HEK293 (cell line): Measurements from ENCODE around the gene SAXO1.

Source experiments
- CTCF ChIA-PET: fragments of 350-600 bp; formaldehyde crosslinking; extraction: SDS; loops from one replicate; lab custom pipeline; 2021; ENCODE audit warnings: antibody characterized with exemption; lab: Yijun Ruan, JAX
- POLR2A ChIA-PET: fragments of 300-600 bp; formaldehyde crosslinking; extraction: SDS; loops from one replicate; lab custom pipeline; 2020; ENCODE audit warnings: antibody characterized with exemption, inconsistent platforms; lab: Yijun Ruan, JAX
- H3K27ac ChIP-seq: fragments of 200-500 bp; sonication (Bioruptor generic); 2 replicates; pipeline ENCODE4 v1.5.1; 2014; ENCODE audit warnings: low read depth, low read length, control low read depth, inconsistent platforms; ENCODE audit errors: extremely low read depth
- H3K36me3 ChIP-seq, 2 experiments: fragments of 200-500 bp in 1 of 2; sonication (Bioruptor generic) in 1 of 2; 1 replicate in 1 of 2; 2 replicates in 1 of 2; pipeline ENCODE4 v1.5.1; 2014 to 2017; ENCODE audit warnings: inconsistent platforms in 2 of 2, low read length in 2 of 2; ENCODE audit not compliant: control insufficient read depth in 2 of 2, insufficient read depth in 1 of 2
- H3K4me1 ChIP-seq: fragments of 200-500 bp; sonication (Bioruptor generic); 2 replicates; pipeline ENCODE4 v1.5.1; 2014; ENCODE audit warnings: mild to moderate bottlenecking, low read length, inconsistent platforms; ENCODE audit not compliant: control insufficient read depth, insufficient read depth
- H3K4me3 ChIP-seq: 2 replicates; pipeline ENCODE4 v1.5.1; 2011; ENCODE audit warnings: low read depth, mild to moderate bottlenecking, control low read depth, low read length, moderate library complexity
- H3K9me3 ChIP-seq: fragments of 200-500 bp; sonication (Bioruptor generic); 2 replicates; pipeline ENCODE4 v1.5.1; 2014; ENCODE audit warnings: low read depth, low read length, inconsistent platforms; ENCODE audit not compliant: control insufficient read depth, insufficient read depth
- BCL11A ChIP-seq: fragments of 450-650 bp; formaldehyde crosslinking; IDR thresholded peaks from 2 replicates; pipeline ENCODE4 v1.5.1; 2016; ENCODE audit warnings: low read depth, missing biosample characterization, missing genetic modification characterization
- GLI2 ChIP-seq: fragments of 450-650 bp; formaldehyde crosslinking; IDR thresholded peaks from 2 replicates; pipeline ENCODE4; 2017; ENCODE audit warnings: missing biosample characterization, missing genetic modification characterization, low read depth, borderline replicate concordance
- HOXD13 ChIP-seq: sonication (generic); formaldehyde crosslinking; IDR thresholded peaks from 2 replicates; pipeline ENCODE4 v1.8.0; 2022; ENCODE audit warnings: missing genetic modification reagents, borderline replicate concordance
- OVOL3 ChIP-seq: fragments of 450-650 bp; formaldehyde crosslinking; IDR thresholded peaks from 2 replicates; pipeline ENCODE4 v1.5.1; 2016; ENCODE audit warnings: missing biosample characterization, missing genetic modification characterization
- PBX3 ChIP-seq: sonication (generic); formaldehyde crosslinking; IDR thresholded peaks from 2 replicates; pipeline ENCODE4 v1.8.1; 2022; ENCODE audit warnings: mild to moderate bottlenecking, moderate library complexity, missing genetic modification reagents
- REPIN1 ChIP-seq: fragments of 450-650 bp; formaldehyde crosslinking; IDR thresholded peaks from 2 replicates; pipeline ENCODE4 v1.5.1; 2017; ENCODE audit warnings: missing biosample characterization, missing genetic modification characterization, low read depth
- SP3 ChIP-seq: fragments of 450-650 bp; formaldehyde crosslinking; IDR thresholded peaks from 2 replicates; pipeline ENCODE4 v1.5.1; 2016; ENCODE audit warnings: missing biosample characterization, missing genetic modification characterization
- YY1 ChIP-seq: fragments of 450-650 bp; formaldehyde crosslinking; IDR thresholded peaks from 2 replicates; pipeline ENCODE4 v1.5.1; 2018; ENCODE audit warnings: missing biosample characterization, missing genetic modification characterization
- ZFHX2 ChIP-seq: fragments of 450-650 bp; formaldehyde crosslinking; conservative IDR thresholded peaks from 2 replicates; pipeline ENCODE4 v1.5.1; 2016; ENCODE audit warnings: missing biosample characterization, missing genetic modification characterization
- ZNF114 ChIP-seq: fragments of 450-650 bp; formaldehyde crosslinking; IDR thresholded peaks from 2 replicates; pipeline ENCODE4 v1.5.0; 2017; ENCODE audit warnings: missing biosample characterization, missing genetic modification characterization
- ZNF155 ChIP-seq: fragments of 450-650 bp; formaldehyde crosslinking; IDR thresholded peaks from 2 replicates; pipeline ENCODE4 v1.5.1; 2016; ENCODE audit warnings: missing biosample characterization, missing genetic modification characterization
- ZNF16 ChIP-seq: fragments of 450-650 bp; formaldehyde crosslinking; IDR thresholded peaks from 2 replicates; pipeline ENCODE4 v1.5.1; 2016; ENCODE audit warnings: low read depth, missing biosample characterization, missing genetic modification characterization
- ZNF184 ChIP-seq: fragments of 450-650 bp; IDR thresholded peaks from 2 replicates; pipeline ENCODE4 v1.5.1; 2018; ENCODE audit warnings: missing biosample characterization, mild to moderate bottlenecking, missing genetic modification characterization
- ZNF2 ChIP-seq: fragments of 450-650 bp; formaldehyde crosslinking; IDR thresholded peaks from 2 replicates; pipeline ENCODE4 v1.5.1; 2016; ENCODE audit warnings: missing biosample characterization, missing genetic modification characterization
- ZNF202 ChIP-seq: fragments of 450-650 bp; formaldehyde crosslinking; IDR thresholded peaks from 2 replicates; pipeline ENCODE4 v1.5.1; 2016; ENCODE audit warnings: missing biosample characterization, missing genetic modification characterization, borderline replicate concordance
- ZNF214 ChIP-seq: fragments of 450-650 bp; formaldehyde crosslinking; IDR thresholded peaks from 2 replicates; pipeline ENCODE4 v1.5.1; 2017; ENCODE audit warnings: missing biosample characterization, mild to moderate bottlenecking, missing genetic modification characterization, borderline replicate concordance
- ZNF221 ChIP-seq: fragments of 450-650 bp; formaldehyde crosslinking; IDR thresholded peaks from 2 replicates; pipeline ENCODE4 v1.5.1; 2017; ENCODE audit warnings: missing biosample characterization, missing genetic modification characterization, borderline replicate concordance
- ZNF266 ChIP-seq: fragments of 450-650 bp; formaldehyde crosslinking; IDR thresholded peaks from 2 replicates; pipeline ENCODE4 v1.5.1; 2016; ENCODE audit warnings: missing biosample characterization, missing genetic modification characterization, low read depth
- ZNF335 ChIP-seq: fragments of 450-650 bp; formaldehyde crosslinking; conservative IDR thresholded peaks from 2 replicates; pipeline ENCODE4 v1.5.1; 2016; ENCODE audit warnings: missing biosample characterization, missing genetic modification characterization
- ZNF341 ChIP-seq: fragments of 450-650 bp; formaldehyde crosslinking; IDR thresholded peaks from 2 replicates; pipeline ENCODE4; 2016; ENCODE audit warnings: low read depth, missing biosample characterization, missing genetic modification characterization
- ZNF423 ChIP-seq: fragments of 450-650 bp; formaldehyde crosslinking; IDR thresholded peaks from 2 replicates; pipeline ENCODE4 v1.5.1; 2016; ENCODE audit warnings: missing biosample characterization, missing genetic modification characterization
- ZNF488 ChIP-seq: fragments of 450-650 bp; formaldehyde crosslinking; IDR thresholded peaks from 2 replicates; pipeline ENCODE4 v1.5.1; 2016; ENCODE audit warnings: missing biosample characterization, missing genetic modification characterization
- ZNF521 ChIP-seq: fragments of 450-650 bp; formaldehyde crosslinking; IDR thresholded peaks from 2 replicates; pipeline ENCODE4 v1.5.1; 2017; ENCODE audit warnings: missing biosample characterization, mild to moderate bottlenecking, missing genetic modification characterization
- ZNF830 ChIP-seq: fragments of 450-650 bp; IDR thresholded peaks from 2 replicates; pipeline ENCODE4 v1.5.0; 2018; ENCODE audit warnings: missing biosample characterization, missing genetic modification characterization, low read depth, mild to moderate bottlenecking, moderate library complexity
- TF ChIP-seq, protein P1 (sequence below): fragments of 450-650 bp; formaldehyde crosslinking; IDR thresholded peaks from 2 replicates; pipeline ENCODE4 v1.5.1; 2017; ENCODE audit warnings: missing biosample characterization, missing genetic modification characterization
- TF ChIP-seq, protein P2 (sequence below): fragments of 450-650 bp; formaldehyde crosslinking; IDR thresholded peaks from 2 replicates; pipeline ENCODE4 v1.5.1; 2016; ENCODE audit warnings: missing biosample characterization, missing genetic modification characterization
- TF ChIP-seq, protein P3 (sequence below): fragments of 450-650 bp; formaldehyde crosslinking; optimal IDR thresholded peaks from 2 replicates; pipeline ENCODE3; 2016; ENCODE audit warnings: missing biosample characterization, mild to moderate bottlenecking, missing genetic modification characterization
- TF ChIP-seq, protein P4 (sequence below): IDR thresholded peaks from 2 replicates; pipeline ENCODE4 v1.6.1; 2011; ENCODE audit warnings: mild to moderate bottlenecking, low read depth, low read length, borderline replicate concordance
- TF ChIP-seq, protein P5 (sequence below): fragments of 450-650 bp; formaldehyde crosslinking; IDR thresholded peaks from 2 replicates; pipeline ENCODE4 v1.5.1; 2017; ENCODE audit warnings: missing biosample characterization, missing genetic modification characterization

SAXO1 gene

DNA sequence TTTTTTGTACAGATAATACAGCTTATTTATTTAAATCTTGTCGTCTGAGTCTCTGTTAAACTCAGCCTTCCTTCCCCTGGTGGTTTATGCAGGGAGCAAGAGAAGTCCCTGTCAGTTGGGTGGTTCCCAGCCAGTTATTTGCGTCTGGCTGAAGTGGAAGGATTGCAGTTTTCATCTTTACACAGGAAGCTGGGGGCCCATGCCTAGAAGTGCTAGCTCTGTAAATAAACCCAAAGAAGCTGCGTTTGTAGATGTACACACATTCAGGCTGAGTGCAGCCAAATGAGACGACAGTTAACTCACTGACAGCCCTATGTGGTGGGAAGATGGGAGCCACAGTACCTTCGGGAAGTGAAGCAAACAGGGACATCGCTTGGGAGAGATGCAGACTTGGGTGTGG is 122.1 kb downstream of the SAXO1 start:
- Histone ChIP-seq H3K4me1 (0 out of 2 replicates have a peak, but pooled peaks cover 4% of the 10 kb centered on the region), H3K27ac (no peak overlapping the region), H3K9me3 (no peaks in the 10 kb centered on the region), H3K4me3 (no peak overlapping the region), H3K36me3 (no peaks in the 10 kb centered on the region)
- ChIA-PET POLR2A (no interaction called here), CTCF (no interaction called here)
- TF ChIP-seq ZNF488 (tag by site-specific recombination), result no peak
- no peak for TF ChIP-seq ZNF423 (tag by site-specific recombination)
- no peak for TF ChIP-seq ZNF155 (tag by site-specific recombination)
- TF ChIP-seq, protein P1, sequence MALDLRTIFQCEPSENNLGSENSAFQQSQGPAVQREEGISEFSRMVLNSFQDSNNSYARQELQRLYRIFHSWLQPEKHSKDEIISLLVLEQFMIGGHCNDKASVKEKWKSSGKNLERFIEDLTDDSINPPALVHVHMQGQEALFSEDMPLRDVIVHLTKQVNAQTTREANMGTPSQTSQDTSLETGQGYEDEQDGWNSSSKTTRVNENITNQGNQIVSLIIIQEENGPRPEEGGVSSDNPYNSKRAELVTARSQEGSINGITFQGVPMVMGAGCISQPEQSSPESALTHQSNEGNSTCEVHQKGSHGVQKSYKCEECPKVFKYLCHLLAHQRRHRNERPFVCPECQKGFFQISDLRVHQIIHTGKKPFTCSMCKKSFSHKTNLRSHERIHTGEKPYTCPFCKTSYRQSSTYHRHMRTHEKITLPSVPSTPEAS (tag by site-specific recombination), result no peak
- TF ChIP-seq ZNF221 (tag by site-specific recombination), result no peak
- TF ChIP-seq SP3, result no peak
- TF ChIP-seq ZNF830 (tag by site-specific recombination), result no peak
- TF ChIP-seq ZNF16 (tag by site-specific recombination), result no peak
- TF ChIP-seq ZNF521 (tag by site-specific recombination), result no peak
- TF ChIP-seq, protein P2, sequence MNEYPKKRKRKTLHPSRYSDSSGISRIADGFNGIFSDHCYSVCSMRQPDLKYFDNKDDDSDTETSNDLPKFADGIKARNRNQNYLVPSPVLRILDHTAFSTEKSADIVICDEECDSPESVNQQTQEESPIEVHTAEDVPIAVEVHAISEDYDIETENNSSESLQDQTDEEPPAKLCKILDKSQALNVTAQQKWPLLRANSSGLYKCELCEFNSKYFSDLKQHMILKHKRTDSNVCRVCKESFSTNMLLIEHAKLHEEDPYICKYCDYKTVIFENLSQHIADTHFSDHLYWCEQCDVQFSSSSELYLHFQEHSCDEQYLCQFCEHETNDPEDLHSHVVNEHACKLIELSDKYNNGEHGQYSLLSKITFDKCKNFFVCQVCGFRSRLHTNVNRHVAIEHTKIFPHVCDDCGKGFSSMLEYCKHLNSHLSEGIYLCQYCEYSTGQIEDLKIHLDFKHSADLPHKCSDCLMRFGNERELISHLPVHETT (tag by site-specific recombination), result no peak
- no peak for TF ChIP-seq ZNF114
- no peak for TF ChIP-seq ZNF341 (tag by site-specific recombination)

GRCh38 chr9:18910435-18910834 is 122.6 kb downstream of the SAXO1 start:
- H3K4me1 ChIP-seq, result 0 out of 2 replicates have a peak, but pooled peaks cover 4% of the 10 kb centered on the region
- CTCF ChIA-PET, result interaction anchor here (0.6 kb wide), 1 partner anchor 655 kb away, joined by 4 read pairs; no protein-coding TSS in a partner anchor

More at GRCh38 chr9:18910435-18910834, 122.6 kb downstream of the SAXO1 start:
- Histone ChIP-seq H3K4me3 (no peak overlapping the region), H3K27ac (no peak overlapping the region), H3K9me3 (no peaks in the 10 kb centered on the region), H3K36me3 (no peaks in the 10 kb centered on the region)
- POLR2A ChIA-PET, result no interaction called here
- TF ChIP-seq ZNF214 (tag by site-specific recombination), result no peak
- no peak for TF ChIP-seq PBX3 (CRISPR knock-in tag)
- TF ChIP-seq, protein P3, sequence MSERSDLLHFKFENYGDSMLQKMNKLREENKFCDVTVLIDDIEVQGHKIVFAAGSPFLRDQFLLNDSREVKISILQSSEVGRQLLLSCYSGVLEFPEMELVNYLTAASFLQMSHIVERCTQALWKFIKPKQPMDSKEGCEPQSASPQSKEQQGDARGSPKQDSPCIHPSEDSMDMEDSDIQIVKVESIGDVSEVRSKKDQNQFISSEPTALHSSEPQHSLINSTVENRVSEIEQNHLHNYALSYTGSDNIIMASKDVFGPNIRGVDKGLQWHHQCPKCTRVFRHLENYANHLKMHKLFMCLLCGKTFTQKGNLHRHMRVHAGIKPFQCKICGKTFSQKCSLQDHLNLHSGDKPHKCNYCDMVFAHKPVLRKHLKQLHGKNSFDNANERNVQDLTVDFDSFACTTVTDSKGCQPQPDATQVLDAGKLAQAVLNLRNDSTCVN, result no peak
- no peak for TF ChIP-seq ZNF2 (tag by site-specific recombination)
- TF ChIP-seq ZNF335, result no peak
- TF ChIP-seq, protein P4, sequence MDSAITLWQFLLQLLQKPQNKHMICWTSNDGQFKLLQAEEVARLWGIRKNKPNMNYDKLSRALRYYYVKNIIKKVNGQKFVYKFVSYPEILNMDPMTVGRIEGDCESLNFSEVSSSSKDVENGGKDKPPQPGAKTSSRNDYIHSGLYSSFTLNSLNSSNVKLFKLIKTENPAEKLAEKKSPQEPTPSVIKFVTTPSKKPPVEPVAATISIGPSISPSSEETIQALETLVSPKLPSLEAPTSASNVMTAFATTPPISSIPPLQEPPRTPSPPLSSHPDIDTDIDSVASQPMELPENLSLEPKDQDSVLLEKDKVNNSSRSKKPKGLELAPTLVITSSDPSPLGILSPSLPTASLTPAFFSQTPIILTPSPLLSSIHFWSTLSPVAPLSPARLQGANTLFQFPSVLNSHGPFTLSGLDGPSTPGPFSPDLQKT, result no peak
- TF ChIP-seq HOXD13 (CRISPR knock-in tag), result no peak
- TF ChIP-seq OVOL3 (tag by site-specific recombination), result no peak
- TF ChIP-seq ZFHX2 (tag by site-specific recombination), result no peak
- no peak for TF ChIP-seq ZNF184 (tag by site-specific recombination)
- TF ChIP-seq BCL11A (tag by site-specific recombination), result no peak
- TF ChIP-seq REPIN1 (tag by site-specific recombination), result no peak
- TF ChIP-seq ZNF266 (tag by site-specific recombination), result no peak
- TF ChIP-seq YY1 (tag by site-specific recombination), result no peak
- TF ChIP-seq GLI2 (tag by site-specific recombination), result no peak
- TF ChIP-seq, protein P5, sequence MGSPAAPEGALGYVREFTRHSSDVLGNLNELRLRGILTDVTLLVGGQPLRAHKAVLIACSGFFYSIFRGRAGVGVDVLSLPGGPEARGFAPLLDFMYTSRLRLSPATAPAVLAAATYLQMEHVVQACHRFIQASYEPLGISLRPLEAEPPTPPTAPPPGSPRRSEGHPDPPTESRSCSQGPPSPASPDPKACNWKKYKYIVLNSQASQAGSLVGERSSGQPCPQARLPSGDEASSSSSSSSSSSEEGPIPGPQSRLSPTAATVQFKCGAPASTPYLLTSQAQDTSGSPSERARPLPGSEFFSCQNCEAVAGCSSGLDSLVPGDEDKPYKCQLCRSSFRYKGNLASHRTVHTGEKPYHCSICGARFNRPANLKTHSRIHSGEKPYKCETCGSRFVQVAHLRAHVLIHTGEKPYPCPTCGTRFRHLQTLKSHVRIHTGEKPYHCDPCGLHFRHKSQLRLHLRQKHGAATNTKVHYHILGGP (tag by site-specific recombination), result no peak
- no peak for TF ChIP-seq ZNF202 (tag by site-specific recombination)
